ENCODE results near the gene CMKLR1.

Gene CMKLR1

DNA sequence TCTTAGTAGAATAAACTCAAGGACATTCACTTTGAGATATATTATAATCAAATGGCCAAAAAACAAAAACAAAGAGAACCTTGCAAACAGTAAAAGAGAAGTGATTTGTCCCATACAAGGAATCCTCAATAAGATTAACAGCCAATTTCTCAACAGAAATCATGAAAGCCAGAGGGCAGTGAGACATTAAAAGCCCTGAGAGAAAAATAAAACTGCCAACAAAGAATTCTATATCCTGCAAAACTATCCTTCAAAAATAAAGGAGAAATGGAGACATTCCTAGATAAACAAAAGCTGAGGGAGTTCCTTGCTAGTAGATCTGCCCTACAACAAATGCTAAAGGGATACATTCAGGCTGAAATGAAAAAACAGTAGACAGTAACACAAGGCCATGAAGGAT lies 78.1 kb downstream of the CMKLR1 start:
- DNase-seq (ENCODE audit: low spot score): no peak

DNA sequence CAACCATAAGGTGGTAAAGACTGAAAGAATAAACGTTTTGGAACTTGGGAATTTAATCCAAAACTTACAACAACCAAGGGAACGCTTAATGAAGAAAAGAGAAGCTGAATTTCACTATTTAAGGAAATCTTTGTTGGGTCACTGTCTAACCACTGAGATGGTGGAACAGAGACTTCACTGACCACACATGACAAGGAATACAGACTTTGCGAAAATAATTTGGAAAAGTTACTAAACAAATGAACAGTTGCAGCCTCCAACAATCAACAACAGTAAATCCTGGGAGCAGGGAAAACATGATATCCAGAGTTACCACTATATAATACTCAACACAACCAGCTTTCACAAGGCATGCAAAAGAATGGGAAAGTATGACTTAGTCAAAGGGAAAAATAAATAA lies 79.1 kb downstream of the CMKLR1 start:
- no peak for DNase-seq (ENCODE audit: low spot score)

- no peak for DNase-seq (ENCODE audit: low spot score)
Measured at GRCh38 chr12:108257610-108258106, 81.5 kb downstream of the CMKLR1 start.

DNA sequence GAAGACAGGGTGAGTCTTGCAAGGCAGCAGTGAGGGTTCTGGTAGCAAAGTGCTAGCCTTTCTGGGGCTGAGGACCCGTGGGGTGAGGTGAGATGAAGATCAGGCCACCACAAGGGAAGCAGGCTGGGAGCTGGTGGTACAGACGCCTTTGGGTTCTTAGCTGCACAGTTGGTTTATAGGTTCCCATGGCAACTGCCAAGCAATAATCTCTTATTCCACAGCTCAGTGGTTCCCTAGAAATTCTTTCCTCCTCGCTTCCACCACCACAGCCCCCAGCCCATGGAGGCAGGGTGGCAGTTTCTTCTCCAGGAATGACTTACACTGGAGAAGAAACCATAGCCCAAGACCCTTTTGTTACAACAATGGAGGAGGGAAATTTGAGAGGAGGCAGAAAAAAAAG lies 82.1 kb downstream of the CMKLR1 start:
- DNase-seq (ENCODE audit: low spot score): no peak

DNA sequence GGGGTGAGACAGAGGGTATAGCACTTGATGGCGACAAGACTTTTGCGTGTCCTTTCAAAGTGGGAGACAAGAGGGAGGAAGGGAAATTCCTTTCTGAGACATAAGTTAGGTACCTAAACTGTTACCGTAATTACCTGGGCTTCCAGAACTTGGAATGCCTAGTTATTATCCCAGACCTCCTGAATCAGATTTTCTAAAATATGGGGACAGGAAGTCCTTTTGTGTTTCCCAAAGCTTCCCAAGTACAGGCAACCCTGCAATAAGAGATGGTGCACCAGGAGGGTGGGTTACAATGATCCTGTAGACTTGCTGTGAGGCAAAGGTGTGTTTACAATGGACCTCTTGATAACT lies 83.9 kb downstream of the CMKLR1 start:
- DNase-seq (ENCODE audit: low spot score): no peak

- DNase-seq (ENCODE audit: low spot score): no peak
Measured at GRCh38 chr12:108254517-108255251, 84.4 kb downstream of the CMKLR1 start.

- DNase-seq (ENCODE audit: low spot score): no peak
Measured at GRCh38 chr12:108254030-108254429, 85.1 kb downstream of the CMKLR1 start.

DNA sequence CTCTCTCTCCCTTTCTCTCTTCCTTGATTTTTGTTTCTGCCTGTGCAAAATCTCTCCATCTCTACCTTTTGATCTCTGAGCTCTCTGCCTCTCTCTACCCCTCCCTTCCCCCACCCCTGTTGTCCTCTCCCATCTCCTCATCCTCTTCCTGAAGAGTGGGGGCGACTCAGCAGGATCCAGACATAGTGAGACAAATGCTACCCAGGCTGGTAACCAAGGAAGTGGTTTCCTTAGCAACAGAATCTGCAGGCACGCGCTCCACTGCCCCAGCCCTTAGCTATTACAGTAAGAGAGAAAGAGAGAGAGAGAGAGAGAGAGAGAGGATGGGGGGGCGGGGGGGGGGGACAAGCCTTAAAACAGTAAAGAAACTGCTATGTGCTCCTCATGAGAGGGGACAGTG lies 85.6 kb downstream of the CMKLR1 start:
- DNase-seq (ENCODE audit: low spot score): no peak

DNA sequence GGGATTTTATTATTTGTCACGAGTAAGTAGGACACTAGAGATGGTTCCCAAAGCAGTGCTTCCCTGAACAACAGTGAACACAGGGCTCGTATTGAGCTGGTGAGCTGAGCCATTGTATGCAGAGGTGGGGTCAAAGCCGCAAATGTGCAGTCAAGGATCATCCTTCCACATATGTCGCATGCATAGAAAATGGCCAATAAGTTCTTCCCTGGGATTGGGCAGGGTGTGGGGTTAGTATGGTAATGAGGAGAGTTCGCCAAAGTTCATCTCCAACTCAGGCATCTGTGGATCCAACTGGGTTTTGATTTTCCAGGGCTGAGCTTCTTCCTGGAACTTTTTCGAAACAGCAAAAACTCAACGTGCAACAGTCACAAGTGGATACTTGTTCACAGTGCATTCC lies 86.6 kb downstream of the CMKLR1 start:
- no peak for DNase-seq (ENCODE audit: low spot score)

DNA sequence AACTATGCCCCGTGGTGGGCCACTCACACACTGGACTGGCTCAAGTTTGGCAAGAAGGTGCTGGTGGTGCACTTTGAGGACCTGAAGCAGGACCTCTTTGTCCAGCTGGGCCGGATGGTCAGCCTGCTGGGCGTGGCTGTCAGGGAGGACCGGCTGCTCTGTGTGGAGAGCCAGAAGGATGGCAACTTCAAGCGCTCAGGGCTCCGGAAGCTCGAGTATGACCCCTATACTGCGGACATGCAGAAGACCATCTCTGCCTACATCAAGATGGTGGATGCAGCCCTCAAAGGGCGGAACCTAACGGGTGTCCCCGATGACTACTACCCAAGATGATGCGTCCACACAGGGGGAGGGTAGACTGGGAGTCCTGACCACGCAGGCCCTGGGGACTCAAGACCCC lies 91.1 kb downstream of the CMKLR1 start:
- DNase-seq (ENCODE audit: low spot score): no peak

- DNase-seq (ENCODE audit: low spot score): no peak
Measured at GRCh38 chr12:108247130-108247529, 92.0 kb downstream of the CMKLR1 start.

DNA sequence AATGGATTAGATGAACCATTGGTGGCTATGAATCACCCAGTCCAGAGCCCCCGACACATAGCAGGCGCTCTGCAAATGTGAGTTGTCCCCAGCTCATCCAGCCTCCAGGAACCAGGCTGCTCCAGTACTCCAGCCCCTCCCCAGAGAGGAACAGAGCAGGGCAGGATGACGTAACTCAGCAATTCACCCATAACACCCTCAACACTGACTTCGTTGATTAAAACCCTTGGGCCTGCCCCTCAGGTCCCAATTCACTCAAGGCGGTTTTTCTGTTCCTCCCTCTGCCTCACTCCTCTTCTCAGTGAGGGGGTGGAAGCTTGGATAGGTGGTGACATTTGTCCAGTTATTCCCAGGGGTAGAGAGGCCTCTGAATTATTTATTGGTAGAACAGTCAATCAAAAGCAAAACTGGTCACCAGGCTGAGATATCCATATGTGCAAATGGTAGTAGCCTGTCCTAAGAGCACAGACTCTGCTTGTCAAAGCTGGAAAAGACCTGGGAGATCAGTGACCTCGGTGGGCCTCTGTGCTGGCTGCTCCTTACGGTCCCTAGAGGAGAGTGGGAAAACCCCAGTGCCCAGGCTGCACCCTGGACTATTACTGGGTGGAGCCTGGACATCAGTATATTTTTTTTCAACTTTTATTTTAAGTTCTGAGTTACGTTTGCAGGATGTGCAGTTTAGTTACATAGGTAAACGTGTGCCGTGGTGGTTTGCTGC lies 97.0 kb downstream of the CMKLR1 start:
- no peak for DNase-seq (ENCODE audit: low spot score)

DNA sequence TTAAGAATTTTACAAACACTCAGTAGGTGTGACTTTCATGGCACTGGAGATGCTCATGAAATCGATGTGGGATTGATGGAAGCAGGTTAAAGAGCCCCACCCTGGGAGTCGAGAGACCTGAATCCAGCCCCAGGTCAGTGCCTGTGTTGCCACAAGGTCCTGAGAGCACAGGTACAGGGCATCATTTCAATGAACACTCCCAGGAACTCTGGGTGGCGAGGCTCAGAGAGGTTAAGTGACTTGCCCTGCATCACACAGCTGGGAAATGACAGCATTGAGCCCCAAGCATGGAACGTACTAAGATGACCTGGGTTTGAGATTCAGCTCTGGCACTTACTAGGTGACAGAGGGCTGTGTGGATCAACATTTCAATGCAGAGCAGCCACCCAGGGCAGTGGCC lies 98.2 kb downstream of the CMKLR1 start:
- no peak for DNase-seq (ENCODE audit: low spot score)

GRCh38 chr12:108240027-108240785 lies 98.9 kb downstream of the CMKLR1 start:
- DNase-seq (ENCODE audit: low spot score): no peak

DNA sequence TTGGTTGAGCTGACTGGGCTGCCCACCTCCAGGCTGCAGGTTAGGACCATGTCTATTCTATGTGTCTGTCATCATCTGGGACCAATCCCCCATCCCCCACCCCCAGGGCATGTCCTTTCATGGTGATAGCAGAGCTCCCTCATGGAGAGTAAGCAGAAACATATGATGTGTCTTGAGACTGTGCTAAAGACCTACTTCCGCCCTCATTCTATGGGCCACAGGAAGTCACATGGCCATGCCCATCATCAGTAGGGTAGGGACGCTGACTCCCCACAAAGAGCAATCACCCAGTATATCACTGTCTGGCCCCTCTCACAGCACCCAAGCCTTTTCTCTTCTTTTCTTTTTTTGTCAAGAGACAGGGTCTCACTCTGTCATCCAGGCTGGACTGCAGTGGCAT lies 99.7 kb downstream of the CMKLR1 start:
- no peak for DNase-seq (ENCODE audit: low spot score)

DNA sequence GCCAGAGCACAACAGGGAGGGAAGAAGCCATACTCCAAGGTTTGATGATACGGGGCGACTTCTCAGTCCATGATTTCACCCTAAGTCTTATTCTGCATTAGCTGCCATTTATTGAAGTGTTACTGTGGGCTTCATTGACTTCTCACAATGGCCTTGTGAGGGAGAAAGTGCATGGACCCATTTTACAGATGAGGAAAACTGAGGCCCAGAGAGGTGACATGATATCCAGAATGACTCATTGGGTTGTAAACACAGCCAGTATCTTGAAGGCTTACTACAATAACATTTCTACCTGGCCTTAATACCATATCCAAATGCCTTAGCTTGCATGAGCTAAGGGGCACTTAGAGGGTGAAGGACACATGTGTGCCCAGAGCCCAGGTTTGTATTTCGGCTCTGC lies 100.6 kb downstream of the CMKLR1 start:
- no peak for DNase-seq (ENCODE audit: low spot score)
